TTC549 (cell line): Measurements from ENCODE around the gene DOCK2.
"Not testable (repeated sequence)": the region's sequence is repeated elsewhere in the genome, so short reads cannot be mapped to it uniquely, and the experiment has no call there.

ENCODE experiments used
- FAIRE-seq: peaks from 2 replicates; lab custom pipeline; 2012; peaks lifted over from hg19 to GRCh38; lab: Jason Lieb, UNC

Gene DOCK2

DNA sequence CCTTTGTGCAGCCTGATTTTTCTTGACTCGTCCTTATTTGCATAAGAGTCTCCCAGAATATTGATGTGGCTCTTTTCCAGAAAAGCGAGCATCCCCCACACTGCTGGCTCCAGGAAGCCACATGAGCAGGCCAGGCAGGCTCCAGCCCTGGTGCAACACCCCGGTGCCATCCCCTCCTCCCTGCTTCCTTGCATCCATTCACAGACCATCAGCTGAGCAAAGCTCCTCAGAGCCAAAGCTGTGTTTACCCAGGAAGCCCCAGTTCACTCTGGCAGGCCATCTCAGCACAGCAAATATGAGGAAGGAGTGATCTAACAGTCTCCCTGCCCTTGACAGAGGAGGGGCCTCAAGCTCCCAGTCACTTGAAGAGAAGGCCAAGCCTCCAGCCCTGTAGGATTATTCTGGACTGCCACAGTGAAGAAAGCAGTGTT is 308.8 kb downstream of the DOCK2 start:
- no peak for FAIRE-seq

DNA sequence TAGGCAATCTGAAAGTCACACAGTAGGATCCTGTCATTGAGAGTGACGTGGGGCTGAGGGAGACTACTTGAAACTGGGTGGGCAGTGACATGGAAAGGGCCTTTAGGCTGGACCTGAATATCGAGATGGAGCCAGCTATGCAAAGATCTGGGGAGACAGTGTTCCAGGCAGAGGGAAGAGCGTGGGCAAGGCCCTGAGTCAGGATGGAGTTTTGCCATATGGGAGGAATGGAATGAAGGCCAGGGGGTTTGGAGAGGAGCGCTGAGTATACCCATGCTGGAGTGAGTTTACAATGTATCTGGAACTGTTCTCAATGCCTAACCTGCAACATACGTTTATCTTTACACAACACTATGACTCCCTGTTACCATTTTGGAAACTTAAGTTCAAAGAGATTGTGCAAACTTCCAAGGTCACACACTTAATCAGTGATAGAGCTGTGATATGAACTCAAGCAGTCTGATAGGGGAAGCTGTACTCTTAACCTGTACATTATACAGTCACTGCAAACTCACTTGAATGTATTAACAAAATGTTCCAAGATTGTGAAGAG is 309.7 kb downstream of the DOCK2 start:
- FAIRE-seq, result no peak

DNA sequence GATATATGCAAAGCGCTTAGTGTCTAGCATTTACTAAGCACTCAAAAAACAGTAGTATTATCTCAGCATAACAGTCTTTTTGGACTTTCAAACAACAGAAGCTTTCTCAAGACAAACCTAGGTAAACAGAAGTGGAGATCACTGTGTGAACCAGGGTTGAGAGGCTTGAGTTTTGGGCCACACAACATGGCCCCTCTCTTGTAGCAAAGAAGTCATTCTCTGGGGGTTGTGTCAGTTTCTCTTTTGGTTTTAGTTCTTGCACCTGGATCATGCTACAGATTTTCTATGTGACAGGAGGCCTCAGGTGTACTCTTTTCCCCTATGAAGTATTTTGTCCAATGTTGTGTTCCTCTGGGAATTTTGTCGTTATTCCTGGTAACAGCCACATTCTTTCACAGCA is 313.3 kb downstream of the DOCK2 start:
- no peak for FAIRE-seq

DNA sequence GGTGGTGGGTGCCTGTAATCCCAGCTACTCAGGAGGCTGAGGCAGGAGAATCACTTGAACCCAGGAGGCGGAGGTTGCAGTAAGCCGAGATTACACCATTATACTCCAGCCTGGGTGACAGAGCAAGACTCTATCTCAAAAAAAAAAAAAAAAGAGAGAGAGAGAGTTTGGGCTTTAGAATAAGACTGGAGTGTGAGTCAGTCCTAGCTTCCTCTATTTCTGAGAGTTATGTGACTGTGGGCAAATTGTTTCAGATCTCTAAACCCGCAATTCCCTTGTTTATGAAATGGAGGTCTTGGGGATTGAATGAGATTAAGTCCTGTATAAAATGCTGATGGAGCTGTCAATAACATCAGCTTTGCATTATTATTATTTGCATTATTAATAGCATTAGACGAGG is 316.1 kb downstream of the DOCK2 start:
- not testable (repeated sequence) for FAIRE-seq

DNA sequence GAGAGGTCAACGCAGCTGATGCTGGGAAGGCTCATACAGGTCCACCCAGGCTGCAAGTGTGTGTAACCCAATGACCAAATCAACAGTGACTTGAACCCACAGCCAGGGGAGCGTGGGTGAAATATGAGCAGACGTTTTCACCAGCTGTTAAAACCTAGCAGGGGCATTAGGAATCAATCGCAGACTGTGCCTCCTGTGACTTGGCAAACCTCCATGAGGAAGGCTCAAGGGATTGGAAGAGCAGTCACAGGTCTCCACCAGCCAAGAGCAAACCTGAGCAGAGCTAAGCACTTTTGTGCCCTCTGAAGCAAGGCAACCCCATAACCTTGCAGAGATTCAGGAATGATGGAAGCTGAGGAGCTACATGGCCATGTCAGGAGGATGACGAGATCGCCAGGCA is 317.7 kb downstream of the DOCK2 start:
- FAIRE-seq, result no peak

DNA sequence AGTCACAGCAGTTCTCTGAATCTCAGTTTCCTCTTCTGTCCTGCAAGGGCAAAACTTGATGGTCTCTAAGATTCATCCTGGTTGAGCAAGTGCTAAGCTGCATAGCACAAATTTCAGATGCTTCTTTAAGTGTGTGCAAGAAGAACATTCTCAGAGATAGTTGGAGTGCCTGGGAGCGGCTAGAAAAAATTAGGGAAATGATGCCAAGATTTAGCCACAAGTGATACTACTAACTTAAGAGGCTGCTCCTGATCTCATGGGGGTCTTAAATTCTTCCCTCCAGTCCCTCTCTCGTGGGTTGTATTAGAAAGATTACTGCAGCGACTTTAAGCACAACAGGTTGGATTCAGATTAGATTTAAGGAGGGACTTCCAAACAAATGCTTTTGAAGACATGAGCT is 319.1 kb downstream of the DOCK2 start:
- FAIRE-seq, result no peak

DNA sequence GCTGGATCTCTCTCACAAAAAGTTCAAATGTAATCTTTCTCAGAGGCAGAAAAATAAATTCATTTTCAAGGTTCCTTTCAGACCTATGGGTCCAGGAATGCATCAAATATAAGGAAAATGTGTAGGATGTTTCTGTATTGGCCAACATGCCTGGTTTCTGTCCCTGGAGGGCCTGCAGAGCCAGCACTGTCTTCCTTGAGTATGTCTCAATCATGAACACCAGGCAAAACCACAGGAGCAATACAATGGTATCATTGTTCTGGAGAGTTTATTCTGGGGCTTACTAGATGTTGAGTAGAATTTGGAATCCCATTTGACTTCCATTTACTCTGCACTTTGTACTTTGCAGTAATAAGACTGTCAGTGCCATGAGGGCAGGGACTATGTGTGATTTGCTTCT is 319.7 kb downstream of the DOCK2 start:
- no peak for FAIRE-seq

DNA sequence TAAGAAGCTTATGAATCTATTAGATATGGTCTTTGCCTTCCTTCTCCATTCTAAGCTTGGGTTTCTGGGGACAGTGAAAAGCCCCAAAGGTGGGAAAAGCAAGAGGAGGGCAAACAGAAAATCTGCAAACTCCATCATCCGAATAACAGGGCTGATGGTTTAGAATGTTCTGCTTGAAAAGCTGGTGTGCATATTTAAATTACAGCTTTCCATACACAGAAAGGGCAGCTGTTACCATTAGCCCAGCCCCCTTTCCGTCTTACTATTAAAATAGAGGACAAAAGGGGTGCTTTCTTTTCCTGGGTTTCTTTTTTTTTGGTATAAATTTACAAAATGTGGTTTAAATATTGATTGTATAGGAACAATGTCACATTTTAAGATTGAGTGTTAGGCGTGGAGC is 321.2 kb downstream of the DOCK2 start:
- FAIRE-seq, result no peak

DNA sequence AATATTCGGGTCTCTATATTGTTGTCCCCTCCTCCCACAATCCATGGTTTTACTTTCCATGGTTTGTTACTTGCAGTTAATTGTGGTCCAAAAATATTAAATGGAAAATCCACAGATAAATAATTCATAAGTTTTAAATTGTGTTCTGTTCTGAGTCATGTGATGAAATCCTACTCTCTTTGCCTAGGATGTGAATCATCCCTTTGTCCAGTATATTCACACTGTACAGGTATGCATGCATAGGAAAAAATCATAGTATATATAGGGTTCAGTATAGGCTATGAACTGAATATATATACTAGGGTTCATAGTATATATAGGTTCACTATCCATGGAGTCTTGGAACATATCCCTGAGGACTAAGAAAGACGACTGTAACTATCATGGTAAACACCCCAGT is 323.6 kb downstream of the DOCK2 start:
- FAIRE-seq, result no peak

DNA sequence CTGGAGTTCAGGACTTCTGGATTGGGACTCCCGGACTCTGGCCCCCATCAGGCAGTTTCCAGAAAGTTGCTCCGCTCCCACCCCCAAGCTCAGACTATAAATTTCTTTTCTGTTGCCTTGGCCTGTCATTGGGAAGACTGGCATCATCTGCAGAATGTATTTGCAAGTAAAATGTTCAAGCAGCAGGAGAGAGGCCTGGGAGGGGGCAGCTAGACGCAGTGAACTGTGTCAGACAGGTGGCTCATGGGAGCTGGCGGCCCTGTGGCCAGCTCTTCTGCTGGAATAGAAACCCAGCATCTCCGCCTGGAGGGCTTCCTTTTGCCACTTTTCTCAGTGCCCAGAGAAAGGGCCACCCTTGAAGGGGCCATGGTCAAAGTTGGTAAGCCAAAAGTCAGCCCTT is 327.2 kb downstream of the DOCK2 start:
- no peak for FAIRE-seq

DNA sequence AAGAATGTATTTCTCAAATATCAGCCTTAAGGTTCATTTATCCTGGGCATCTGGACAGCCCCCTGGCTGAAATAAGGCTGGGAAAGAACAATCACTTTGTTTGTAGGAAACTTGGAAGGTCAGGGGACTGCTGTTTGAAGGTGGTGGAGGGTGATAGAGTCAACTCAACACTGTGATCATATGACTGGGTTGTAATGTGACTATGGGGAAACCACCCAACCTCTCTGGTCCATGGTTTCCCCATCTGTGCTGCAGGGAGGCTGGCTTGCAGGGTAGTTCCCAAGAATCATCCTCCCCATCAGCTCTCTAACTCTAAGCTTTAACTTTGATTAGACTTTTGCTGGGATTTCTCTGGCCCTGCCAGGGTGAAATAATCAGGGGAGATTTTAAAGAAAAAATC is 333.3 kb downstream of the DOCK2 start:
- FAIRE-seq, result no peak

DNA sequence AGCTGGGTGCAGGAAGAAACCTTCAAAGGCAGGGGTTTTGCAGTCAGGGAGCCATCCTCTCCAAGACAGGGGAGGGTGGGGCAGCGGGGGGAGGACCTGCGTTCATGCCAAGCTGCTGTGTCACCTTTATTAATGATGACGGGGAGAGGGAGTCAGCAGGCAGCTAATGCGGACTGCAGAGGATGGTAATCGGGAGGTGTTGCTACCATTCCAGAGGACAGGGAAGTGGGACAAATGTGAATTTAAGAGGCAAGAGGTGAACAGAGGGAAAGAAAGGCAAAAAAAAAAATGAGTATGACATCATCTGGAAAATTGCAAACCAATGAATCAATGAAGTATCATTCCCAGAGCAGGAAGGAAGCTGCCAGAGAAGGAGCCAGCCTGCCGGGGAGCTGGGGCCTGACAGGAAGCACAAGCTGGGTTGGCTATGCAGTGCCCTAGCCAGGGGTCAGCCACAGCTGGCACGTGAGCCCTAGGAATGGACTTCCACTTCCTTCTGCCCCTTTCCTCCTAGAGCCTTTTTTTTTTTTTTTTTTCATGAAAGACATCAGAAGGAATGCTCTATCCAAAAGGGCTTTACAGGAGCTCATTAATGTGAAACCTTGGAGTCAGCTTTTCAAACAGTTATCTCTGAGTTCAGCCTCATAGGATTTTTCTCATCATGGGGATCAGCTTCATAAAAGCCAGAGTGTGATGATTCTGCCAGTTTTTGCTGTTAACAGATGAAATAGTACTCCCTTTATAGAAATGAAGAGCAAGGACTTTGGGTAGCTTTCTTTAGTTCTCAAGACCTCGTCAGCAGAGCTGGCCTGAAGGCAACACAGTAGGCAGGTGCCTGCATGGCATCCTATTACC is 334.1 kb downstream of the DOCK2 start:
- FAIRE-seq, result no peak

DNA sequence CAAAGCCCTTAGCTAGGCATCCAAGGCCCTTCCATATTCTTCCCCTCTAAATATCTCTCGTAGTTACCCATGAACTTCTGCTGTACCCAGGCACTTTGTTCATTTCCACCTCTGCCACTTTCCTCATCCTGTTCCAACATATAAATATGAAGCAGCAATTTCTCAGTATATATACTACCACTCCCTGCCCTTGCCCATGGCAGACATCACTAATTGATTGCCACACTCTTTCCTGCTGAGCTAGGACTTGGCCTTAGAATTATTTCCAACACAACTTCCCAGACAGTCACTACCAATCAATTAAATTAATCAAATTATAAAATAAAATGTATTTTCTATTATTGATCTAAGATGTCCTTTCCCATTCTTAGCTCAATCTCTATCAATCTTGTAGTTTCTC is 334.7 kb downstream of the DOCK2 start:
- FAIRE-seq, result no peak

DNA sequence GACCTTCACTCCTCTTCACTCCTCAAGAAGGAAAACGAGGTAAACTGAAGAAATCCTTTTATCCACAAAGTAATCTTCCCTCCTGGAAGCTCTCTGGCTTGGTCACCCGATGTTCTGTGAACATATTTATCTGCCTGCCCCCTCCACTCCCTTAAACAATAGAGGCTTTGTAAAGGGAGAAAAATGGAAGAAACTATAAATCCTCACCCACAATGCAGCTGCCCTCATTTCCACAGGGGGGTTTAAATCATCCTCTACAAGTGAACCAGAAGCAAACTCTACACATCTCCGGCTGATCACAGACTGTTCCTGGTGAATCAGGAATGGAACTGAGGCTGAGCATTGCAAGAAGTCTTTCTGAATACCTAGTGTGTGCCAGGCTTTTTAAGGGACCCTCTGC is 336.0 kb downstream of the DOCK2 start:
- FAIRE-seq, result no peak

DNA sequence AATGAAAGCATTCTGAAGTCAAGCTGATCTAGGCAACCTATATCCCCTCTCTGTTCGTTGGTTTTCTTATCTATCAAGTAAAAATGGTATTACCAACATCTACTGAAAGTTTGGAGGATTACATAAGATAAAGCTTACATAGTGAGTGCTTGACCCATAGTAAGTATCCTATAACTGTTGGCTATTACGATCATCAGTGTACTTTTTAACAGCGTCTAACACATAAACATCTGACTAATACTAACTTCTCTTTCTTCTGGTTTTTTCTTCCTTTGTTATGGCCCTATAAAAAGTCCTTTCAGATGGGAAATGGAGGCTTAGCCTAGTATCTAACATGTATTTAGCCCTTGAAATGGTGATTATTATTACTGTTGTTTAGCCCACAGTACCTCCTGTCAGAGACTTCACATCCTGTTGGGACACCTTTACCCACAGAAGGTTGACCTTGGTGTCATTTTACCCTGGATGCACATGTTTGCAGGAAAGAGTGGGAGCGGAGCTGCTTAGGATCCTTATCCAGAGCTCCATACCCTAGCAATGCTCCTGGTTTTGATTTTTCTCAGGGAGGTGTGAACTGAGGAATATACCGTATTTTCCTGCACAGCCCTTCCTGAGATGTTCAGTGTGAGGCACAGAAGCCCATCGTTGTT is 337.2 kb downstream of the DOCK2 start:
- FAIRE-seq, result no peak

DNA sequence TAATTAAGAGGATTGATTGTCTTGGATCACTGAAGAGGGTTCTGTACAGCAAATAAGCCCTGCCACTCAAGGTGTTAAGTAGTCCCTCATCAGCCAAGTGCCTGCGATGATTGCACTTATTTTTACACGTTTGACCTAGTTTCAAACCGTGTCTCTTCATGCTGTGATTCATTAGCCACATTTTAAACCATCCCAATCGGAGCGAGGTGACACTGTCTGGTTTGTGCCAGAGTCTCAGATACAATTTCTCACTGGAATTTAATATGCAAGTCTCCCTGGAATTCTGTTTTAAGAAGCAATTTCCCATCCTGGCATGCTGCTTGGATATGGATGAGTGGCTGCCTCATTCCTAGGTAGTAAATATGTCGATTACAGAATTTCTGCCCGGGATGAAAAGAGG is 341.6 kb downstream of the DOCK2 start:
- no peak for FAIRE-seq

DNA sequence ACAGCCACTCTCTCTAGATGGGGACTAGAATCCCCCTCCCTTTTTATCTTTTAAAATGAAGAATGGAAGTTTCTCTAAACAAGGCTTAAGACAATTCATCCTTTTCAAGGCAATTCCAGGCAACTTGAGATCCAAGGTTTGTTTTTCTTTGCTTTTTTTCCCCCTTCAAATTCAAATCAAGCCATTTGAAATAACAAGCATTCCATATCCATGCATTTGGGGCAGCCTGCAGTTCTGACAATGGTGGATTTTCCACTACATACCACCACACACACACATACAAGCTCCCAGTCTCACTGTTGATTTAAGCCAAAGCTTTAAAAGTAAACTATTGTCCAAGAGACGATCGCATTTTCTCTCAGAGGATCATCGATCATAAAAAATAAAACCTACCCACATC is 342.8 kb downstream of the DOCK2 start:
- no peak for FAIRE-seq

DNA sequence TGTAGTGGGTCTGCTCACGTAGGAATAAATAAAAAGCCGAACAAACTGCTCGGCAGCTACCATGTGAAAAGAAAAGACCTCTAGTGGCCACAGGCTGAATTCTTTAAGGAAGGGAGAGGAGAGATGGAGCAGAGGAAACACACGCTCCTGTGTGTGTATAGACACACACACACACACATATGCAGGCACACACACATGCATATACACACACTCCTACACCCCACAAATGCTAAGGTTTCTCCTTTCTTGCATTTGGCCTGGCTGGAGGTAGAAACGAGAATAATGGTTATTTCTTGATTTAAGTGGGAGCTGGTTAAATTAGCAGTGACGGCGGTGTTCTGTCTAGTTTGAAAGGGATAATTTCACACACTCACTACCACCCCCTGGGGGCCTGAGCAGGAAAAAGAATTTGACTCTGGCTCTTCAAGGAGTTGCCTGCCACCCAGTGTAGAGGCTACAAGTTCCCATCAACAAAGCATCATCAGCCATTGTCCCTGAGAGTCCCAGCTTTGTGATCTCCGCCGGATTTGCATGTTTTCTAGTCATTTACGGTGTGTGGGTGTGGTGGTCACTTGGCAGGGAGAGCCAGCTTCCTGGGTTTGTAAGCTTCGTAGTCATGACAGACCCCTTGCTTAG is 343.5 kb downstream of the DOCK2 start, which contains the start of gene INSYN2B:
INSYN2B (minus strand) TSS at position 78 of the 636 bp plus-strand sequence. CDS start 96,597 bp downstream, outside the sequence.
- no peak for FAIRE-seq

DNA sequence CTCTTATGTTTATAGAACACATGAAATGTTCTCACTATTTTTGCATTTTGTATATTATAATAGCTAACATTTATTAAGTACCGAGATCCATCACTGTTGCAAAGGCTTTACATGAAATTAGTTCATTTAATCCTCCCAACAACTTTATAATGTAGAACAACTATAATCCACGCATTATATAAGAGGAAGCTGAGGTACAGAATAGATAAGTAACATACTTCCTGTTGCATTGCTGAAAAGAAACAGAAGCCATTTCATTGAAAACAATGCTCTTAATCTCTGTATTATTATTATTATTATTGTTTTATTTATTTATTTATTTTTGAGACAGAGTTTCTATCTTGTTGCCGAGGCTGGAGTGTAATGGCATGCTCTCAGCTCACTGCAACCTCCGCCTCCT is 351.1 kb downstream of the DOCK2 start:
- no peak for FAIRE-seq

DNA sequence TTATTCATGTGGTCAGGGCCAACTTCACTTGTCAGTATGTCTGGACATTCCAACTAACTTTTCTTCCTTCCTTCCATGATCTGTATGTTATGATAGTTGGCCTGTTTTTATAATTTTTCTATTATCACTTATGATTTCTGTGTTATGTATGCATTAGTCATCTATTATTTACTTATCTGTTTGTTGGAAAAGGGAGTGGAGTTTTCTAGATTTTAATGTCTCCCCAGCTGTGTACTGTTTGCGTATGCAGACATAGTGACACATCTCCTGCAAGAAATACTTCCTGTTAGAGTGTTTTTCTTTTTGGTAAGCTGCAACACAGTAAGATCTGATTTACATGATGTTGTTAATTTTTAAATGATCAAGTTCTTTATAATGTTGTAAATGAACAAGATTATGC is 351.9 kb downstream of the DOCK2 start:
- no peak for FAIRE-seq

DNA sequence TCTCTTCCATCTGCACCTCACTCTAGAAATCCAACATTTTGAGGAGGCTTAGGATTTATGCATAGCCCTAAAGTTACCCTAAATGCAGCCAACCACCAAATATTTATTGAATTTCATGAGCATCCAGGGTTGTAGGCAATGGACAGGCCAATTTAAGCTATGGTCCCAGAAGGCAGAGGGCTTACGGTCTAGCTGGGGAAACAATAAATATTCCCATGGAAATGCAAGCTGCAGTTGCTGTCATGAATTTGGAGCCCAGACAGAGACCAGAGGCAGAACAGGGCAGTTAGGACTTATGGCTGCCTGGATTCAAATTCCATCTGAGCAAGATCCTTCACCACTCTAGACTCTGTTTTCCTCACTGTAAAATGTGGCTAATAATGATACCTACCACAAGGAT is 352.3 kb downstream of the DOCK2 start:
- no peak for FAIRE-seq

DNA sequence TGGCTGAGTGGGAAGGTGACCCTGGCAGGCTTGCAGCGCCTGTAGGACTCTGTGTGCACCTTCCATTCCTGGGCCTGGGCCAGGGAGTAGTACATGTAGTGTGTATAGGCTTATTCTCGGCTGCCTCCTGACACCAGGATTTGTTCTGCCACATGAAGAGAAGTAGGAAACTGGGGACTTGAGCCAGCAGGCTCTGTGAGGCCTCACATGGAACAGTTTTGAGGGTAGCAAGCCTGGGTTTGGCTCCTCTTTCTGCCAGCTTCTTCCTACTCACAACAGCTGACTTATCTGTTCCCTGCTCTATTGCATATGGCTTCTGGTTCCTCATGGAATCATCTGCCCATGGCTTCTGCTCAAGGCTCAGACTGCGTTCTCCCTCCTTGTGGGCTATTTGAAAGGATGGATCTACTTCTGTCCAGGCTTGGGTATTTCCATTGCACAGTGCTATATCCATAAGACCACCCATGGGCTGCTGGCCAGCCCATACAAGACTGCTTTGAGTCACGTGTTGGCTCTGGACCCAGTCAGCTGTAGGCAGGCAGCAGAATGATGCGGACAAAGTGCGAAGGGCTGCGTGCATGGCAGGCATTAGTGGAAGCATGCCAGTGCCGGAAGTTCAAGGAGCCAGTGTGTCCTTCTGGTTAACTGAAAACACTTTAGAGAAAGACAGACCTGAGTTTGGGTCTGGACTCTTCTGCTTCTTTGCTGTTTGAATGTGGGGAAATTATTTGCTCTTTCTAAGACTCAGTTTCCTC is 354.2 kb downstream of the DOCK2 start:
- FAIRE-seq, result no peak
